Measurements from ENCODE around the gene KRTAP6-3. TPM values are rescaled to one million over a fixed set of nuclear protein-coding genes. Genes with fewer than 3 reads are reported as not detected.

The KRTAP6-3 gene
- total RNA-seq, 4 donors from 2014 or later = not detected

DNA sequence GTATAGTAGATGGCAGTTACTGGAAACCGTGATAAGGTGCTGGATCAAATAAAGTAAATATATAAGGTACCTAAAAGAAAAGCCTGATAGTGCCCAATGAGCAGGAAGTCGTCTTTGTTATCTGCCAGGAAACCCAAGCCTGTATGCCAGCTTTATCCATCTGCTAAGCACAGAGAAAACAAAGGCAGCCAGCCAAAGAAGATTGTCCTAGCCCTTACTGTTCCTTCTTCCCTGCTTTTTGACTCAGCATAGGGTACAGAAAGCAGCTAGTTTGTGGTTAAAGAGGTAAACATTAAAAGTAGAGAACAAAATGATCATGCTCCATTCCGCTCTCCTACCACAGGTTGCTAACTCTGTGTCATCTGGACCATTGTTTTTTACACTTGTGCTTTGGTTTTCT is 12.1 kb upstream of the KRTAP6-3 start:
- no peak for TF ChIP-seq CTCF (IDR thresholded peaks at IDR 0.05)
- no peak for TF ChIP-seq POLR2A (IDR thresholded peaks at IDR 0.05)
- no peaks in the 10 kb centered on the region for H3K4me1 ChIP-seq
- intact Hi-C loops (cut with DNase I; ENCODE audit: low total_unique reads) = no loop called here
- no peaks in the 10 kb centered on the region for H3K36me3 ChIP-seq
- no peaks in the 10 kb centered on the region for H3K9me3 ChIP-seq
- no peak for DNase-seq
- no peak overlapping the region for H3K4me3 ChIP-seq
- H3K27ac ChIP-seq = no peak overlapping the region
- no peaks in the 10 kb centered on the region for H3K27me3 ChIP-seq

- no peak for TF ChIP-seq POLR2A (IDR thresholded peaks at IDR 0.05)
- no peak for TF ChIP-seq CTCF (IDR thresholded peaks at IDR 0.05)
- Histone ChIP-seq H3K4me3 (no peak overlapping the region), H3K36me3 (no peaks in the 10 kb centered on the region), H3K4me1 (no peaks in the 10 kb centered on the region), H3K27me3 (no peaks in the 10 kb centered on the region), H3K9me3 (no peaks in the 10 kb centered on the region), H3K27ac (no peak overlapping the region)
- intact Hi-C loops (cut with DNase I; ENCODE audit: low total_unique reads) = no loop called here
- DNase-seq = no peak
These were observed 9.4 kb upstream of the KRTAP6-3 start for GRCh38 chr21:30582870-30583269.

GRCh38 chr21:30590297-30590696 is 1.9 kb upstream of the KRTAP6-3 start, which contains the start of gene KRTAP22-2:
KRTAP22-2 (minus strand) TSS chr21:30590397.
- H3K9me3 ChIP-seq = no peaks in the 10 kb centered on the region
- H3K36me3 ChIP-seq = no peaks in the 10 kb centered on the region
- no peak within 1 kb of the TSS for H3K27ac ChIP-seq
- no peak within 1 kb of the TSS for H3K4me3 ChIP-seq
- no peak for TF ChIP-seq CTCF (IDR thresholded peaks at IDR 0.05)
- TF ChIP-seq POLR2A (IDR thresholded peaks at IDR 0.05) = no peak
- intact Hi-C loops (cut with DNase I; ENCODE audit: low total_unique reads) = no loop called here
- no peaks in the 10 kb centered on the region for H3K4me1 ChIP-seq
- no peaks in the 10 kb centered on the region for H3K27me3 ChIP-seq
- DNase-seq = no peak

DNA sequence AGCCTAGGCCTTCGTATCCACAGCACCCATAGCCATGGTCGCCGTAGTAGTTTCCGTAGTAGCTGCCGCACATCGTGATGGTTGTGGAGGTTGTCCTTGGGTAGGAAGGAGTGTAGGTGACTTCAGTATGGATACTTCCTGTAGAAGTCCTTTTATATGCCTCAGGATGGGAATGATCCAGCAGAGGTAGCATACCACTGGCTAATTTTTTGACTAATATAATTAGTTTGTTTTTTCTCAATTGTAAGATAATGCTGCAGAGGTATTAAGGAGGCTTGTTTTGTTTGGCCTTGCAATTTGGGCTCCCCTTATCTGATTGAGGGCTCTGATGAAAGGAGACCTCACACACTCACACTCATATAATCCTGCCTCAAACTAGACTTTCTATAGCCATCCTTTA is 6.6 kb downstream of the KRTAP6-3 start, which contains the start of gene KRTAP6-2:
Gene KRTAP6-2, minus strand, starts transcription at position 101 of the 400 bp plus-strand sequence. Its CDS starts 28 bp downstream, at position 73.
- H3K9me3 ChIP-seq = no peaks in the 10 kb centered on the region
- DNase-seq = no peak
- H3K36me3 ChIP-seq = no peaks in the 10 kb centered on the region
- TF ChIP-seq POLR2A (IDR thresholded peaks at IDR 0.05) (no peak), CTCF (IDR thresholded peaks at IDR 0.05) (no peak)
- H3K27ac ChIP-seq = no peak within 1 kb of the TSS
- intact Hi-C loops (cut with DNase I; ENCODE audit: low total_unique reads) = no loop called here
- no peak within 1 kb of the TSS for H3K4me3 ChIP-seq
- H3K27me3 ChIP-seq = no peaks in the 10 kb centered on the region
- H3K4me1 ChIP-seq = no peaks in the 10 kb centered on the region

DNA sequence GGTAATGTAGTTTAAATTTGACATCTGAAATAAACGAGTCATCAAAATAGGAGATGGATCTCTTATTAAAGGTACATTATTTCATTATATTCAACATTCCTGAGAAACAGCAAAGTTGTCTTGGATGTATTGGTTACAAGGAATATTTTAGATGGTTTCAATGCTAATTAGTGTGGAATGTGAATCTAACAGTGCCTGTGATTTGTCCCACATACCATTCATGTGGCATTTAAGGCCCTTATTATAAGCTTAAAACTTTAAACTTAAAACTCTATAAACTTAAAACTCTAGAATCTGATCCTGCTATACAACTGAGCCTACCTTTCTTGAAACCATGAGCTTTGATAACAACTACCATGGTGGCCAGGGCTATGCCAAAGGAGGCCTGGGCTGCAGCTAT is 8.5 kb downstream of the KRTAP6-3 start, which contains the start of gene KRTAP22-1:
Gene KRTAP22-1, plus strand, starts transcription at position 301 of the 400 bp plus-strand sequence.
- Histone ChIP-seq H3K4me1 (no peaks in the 10 kb centered on the region), H3K27ac (no peak within 1 kb of the TSS), H3K4me3 (no peak within 1 kb of the TSS), H3K36me3 (no peaks in the 10 kb centered on the region), H3K27me3 (no peaks in the 10 kb centered on the region), H3K9me3 (no peaks in the 10 kb centered on the region)
- intact Hi-C loops (cut with DNase I; ENCODE audit: low total_unique reads) = no loop called here
- no peak for DNase-seq
- TF ChIP-seq POLR2A (IDR thresholded peaks at IDR 0.05) (no peak), CTCF (IDR thresholded peaks at IDR 0.05) (no peak)

All from uterus (tissue), 4 donors.